Measurements from ENCODE around the gene RGS10. TPM values are rescaled to one million over a fixed set of nuclear protein-coding genes. Genes with fewer than 3 reads are reported as not detected.

RGS10 gene
- total RNA-seq, 1 experiment from 2014 or later = 10.8 TPM

DNA sequence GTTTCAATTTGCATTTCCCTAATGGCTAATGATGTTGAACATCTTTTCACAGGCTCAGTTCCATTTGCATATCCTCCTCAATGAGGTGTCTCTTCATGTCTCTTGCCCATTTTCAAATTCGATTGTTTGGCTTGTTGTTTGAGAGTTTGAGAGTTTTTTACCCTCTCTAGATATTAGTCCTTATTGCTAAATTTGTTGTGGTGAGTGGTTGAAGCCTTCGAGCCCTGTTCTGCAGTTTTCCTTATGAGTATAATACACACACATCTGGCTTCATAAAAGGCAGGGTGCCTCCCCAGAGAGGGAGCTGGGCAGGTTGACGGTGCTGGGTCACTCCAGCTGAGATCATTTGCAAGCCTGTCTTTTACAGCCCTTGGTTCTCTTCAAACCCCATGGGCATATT is 65.1 kb downstream of the RGS10 start:
- no peaks in the 10 kb centered on the region for H3K4me1 Mint-ChIP-seq (ENCODE audit: low read depth, unreplicated experiment)
- no peak overlapping the region for H3K27ac Mint-ChIP-seq (ENCODE audit: unreplicated experiment)
- H3K36me3 Mint-ChIP-seq (ENCODE audit: insufficient read depth, unreplicated experiment) = no peaks in the 10 kb centered on the region
- no TSS peak for BruUV-seq (replicated peaks)
- intact Hi-C loops (cut with micrococcal nuclease; ENCODE audit: unreplicated experiment) = no loop called here
- TF ChIP-seq CTCF (IDR thresholded peaks at IDR 0.05; ENCODE audit: unreplicated experiment) = no peak
- no peak overlapping the region for H3K4me3 Mint-ChIP-seq (ENCODE audit: low read depth, unreplicated experiment)
- no peaks in the 10 kb centered on the region for H3K9me3 Mint-ChIP-seq (ENCODE audit: low read depth, unreplicated experiment)
- H3K27me3 Mint-ChIP-seq (ENCODE audit: unreplicated experiment) = peaks cover 67% of the 10 kb centered on the region
- DNase-seq = no peak
- CTCF ChIA-PET = no interaction called here

DNA sequence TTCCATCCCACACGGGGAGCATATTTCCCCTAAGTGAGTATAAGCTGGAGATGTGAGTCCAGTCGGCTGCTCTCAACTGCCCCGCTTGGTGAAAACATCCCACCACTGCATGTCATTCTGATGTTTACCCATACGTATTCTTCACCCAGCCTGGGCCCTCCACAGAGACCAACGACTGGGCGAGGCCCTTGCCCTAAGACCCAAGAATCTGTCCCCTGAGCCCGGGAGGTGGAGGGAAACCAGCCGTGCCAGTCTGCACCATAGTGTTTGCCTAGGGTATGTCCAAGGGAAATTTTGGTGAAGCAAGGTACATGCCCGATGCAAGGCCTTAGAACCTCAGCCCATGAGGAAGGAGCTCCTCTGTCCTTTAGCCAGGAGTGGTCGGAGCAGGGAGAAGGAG is 67.9 kb downstream of the RGS10 start:
- no TSS peak for BruUV-seq (replicated peaks)
- Mint-ChIP-seq H3K27me3 (ENCODE audit: unreplicated experiment) (peaks cover 55% of the 10 kb centered on the region), H3K36me3 (ENCODE audit: insufficient read depth, unreplicated experiment) (no peaks in the 10 kb centered on the region), H3K27ac (ENCODE audit: unreplicated experiment) (no peak overlapping the region), H3K4me3 (ENCODE audit: low read depth, unreplicated experiment) (no peak overlapping the region), H3K4me1 (ENCODE audit: low read depth, unreplicated experiment) (no peaks in the 10 kb centered on the region), H3K9me3 (ENCODE audit: low read depth, unreplicated experiment) (no peaks in the 10 kb centered on the region)
- intact Hi-C loops (cut with micrococcal nuclease; ENCODE audit: unreplicated experiment) = no loop called here
- CTCF ChIA-PET = no interaction called here
- no peak for DNase-seq
- TF ChIP-seq CTCF (IDR thresholded peaks at IDR 0.05; ENCODE audit: unreplicated experiment) = no peak

- CTCF ChIA-PET = no interaction called here
- no peak for DNase-seq
- TF ChIP-seq CTCF (IDR thresholded peaks at IDR 0.05; ENCODE audit: unreplicated experiment) = no peak
- no peaks in the 10 kb centered on the region for H3K9me3 Mint-ChIP-seq (ENCODE audit: low read depth, unreplicated experiment)
- H3K36me3 Mint-ChIP-seq (ENCODE audit: insufficient read depth, unreplicated experiment) = no peaks in the 10 kb centered on the region
- no TSS peak for BruUV-seq (replicated peaks)
- H3K4me3 Mint-ChIP-seq (ENCODE audit: low read depth, unreplicated experiment) = no peak overlapping the region
- intact Hi-C loops (cut with micrococcal nuclease; ENCODE audit: unreplicated experiment) = no loop called here
- peaks cover 47% of the 10 kb centered on the region for H3K27me3 Mint-ChIP-seq (ENCODE audit: unreplicated experiment)
- H3K4me1 Mint-ChIP-seq (ENCODE audit: low read depth, unreplicated experiment) = no peaks in the 10 kb centered on the region
- no peak overlapping the region for H3K27ac Mint-ChIP-seq (ENCODE audit: unreplicated experiment)
These were observed 68.7 kb downstream of the RGS10 start for GRCh38 chr10:119473771-119474170.

GRCh38 chr10:119470920-119471702 is 71.4 kb downstream of the RGS10 start:
- H3K36me3 Mint-ChIP-seq (ENCODE audit: insufficient read depth, unreplicated experiment) = no peaks in the 10 kb centered on the region
- TF ChIP-seq CTCF (IDR thresholded peaks at IDR 0.05; ENCODE audit: unreplicated experiment) = no peak
- H3K27me3 Mint-ChIP-seq (ENCODE audit: unreplicated experiment) = peaks cover 20% of the 10 kb centered on the region
- H3K9me3 Mint-ChIP-seq (ENCODE audit: low read depth, unreplicated experiment) = no peaks in the 10 kb centered on the region
- no peak overlapping the region for H3K27ac Mint-ChIP-seq (ENCODE audit: unreplicated experiment)
- BruUV-seq (replicated peaks) = no TSS peak
- DNase-seq = no peak
- H3K4me1 Mint-ChIP-seq (ENCODE audit: low read depth, unreplicated experiment) = no peaks in the 10 kb centered on the region
- intact Hi-C loops (cut with micrococcal nuclease; ENCODE audit: unreplicated experiment) = no loop called here
- no peak overlapping the region for H3K4me3 Mint-ChIP-seq (ENCODE audit: low read depth, unreplicated experiment)
- CTCF ChIA-PET = no interaction called here
